Lung (tissue), 12 donors: ENCODE results near the gene FBXL19. TPM values are rescaled to one million over a fixed set of nuclear protein-coding genes. Genes with fewer than 3 reads are reported as not detected.

ENCODE experiments used
- ATAC-seq: fragments of 200-7000 bp; cut with Tn5 transposase; one replicate; pipeline ENCODE4 v1.9.1; 2020; ENCODE audit warnings: moderate number of reproducible peaks; ENCODE audit not compliant: insufficient read depth, low FRiP score
- DNase-seq, 3 donors: peaks; one replicate each; pipeline ENCODE4 v3.0.0-alpha.2; 2013 to 2017
- H3K27ac ChIP-seq, 2 donors: one replicate each; pipeline ENCODE4 v1.5.1; 2013; ENCODE audit warnings: mild to moderate bottlenecking in 2 of 2, moderate library complexity in 2 of 2, control low read depth in 1 of 2, inconsistent platforms in 1 of 2, low read depth in 1 of 2, low read length in 1 of 2
- H3K27me3 ChIP-seq, 3 donors: one replicate each; pipeline ENCODE4 v1.5.1; 2013; ENCODE audit warnings: low read length in 2 of 3; ENCODE audit not compliant: control insufficient read depth in 3 of 3, insufficient read depth in 3 of 3
- H3K36me3 ChIP-seq, 4 donors: one replicate each; pipeline ENCODE4 v1.5.1; 2013; ENCODE audit warnings: low read length in 4 of 4, mild to moderate bottlenecking in 1 of 4, moderate library complexity in 1 of 4; ENCODE audit not compliant: control insufficient read depth in 4 of 4, insufficient read depth in 4 of 4
- H3K4me1 ChIP-seq, 5 donors: one replicate each; pipeline ENCODE4 v1.5.1; 2013; ENCODE audit warnings: low read length in 5 of 5, mild to moderate bottlenecking in 2 of 5, moderate library complexity in 1 of 5; ENCODE audit not compliant: control insufficient read depth in 5 of 5, insufficient read depth in 5 of 5
- H3K4me3 ChIP-seq: one replicate; pipeline ENCODE4 v1.5.1; 2013; ENCODE audit warnings: mild to moderate bottlenecking, control low read depth, moderate library complexity
- H3K9ac ChIP-seq, 2 donors: one replicate each; pipeline ENCODE4 v1.5.1; 2013; ENCODE audit warnings: low read length in 2 of 2, control low read depth in 1 of 2; ENCODE audit not compliant: insufficient read depth in 1 of 2
- H3K9me3 ChIP-seq, 4 donors: one replicate each; pipeline ENCODE4 v1.5.1; 2013; ENCODE audit warnings: low read length in 3 of 4, mild to moderate bottlenecking in 1 of 4, moderate library complexity in 1 of 4; ENCODE audit not compliant: control insufficient read depth in 4 of 4, insufficient read depth in 3 of 4
- CTCF ChIP-seq: IDR thresholded peaks from 2 replicates; pipeline ENCODE4 v1.5.1; 2012; ENCODE audit warnings: mild to moderate bottlenecking; ENCODE audit errors: control extremely low read depth, extremely low read depth
- WGBS, 2 donors: extraction: QIAGEN DNeasy Blood & Tissue Kit; methylation state at CpG; one replicate each; pipeline ENCODE4 v1.1.7; 2013; 5-methylcytosine and 5-hydroxymethylcytosine counted together
- polyA plus RNA-seq, 2 donors: library from polyadenylated mRNA; stranded (reverse); fragments of 200-250 nt; gene quantifications; one replicate each; pipeline ENCODE4 v1.2.1, GENCODE V29; 2013
- total RNA-seq, 2 donors: library from RNA; depleted of rRNA in 1 of 2; stranded (reverse); fragments of >200 nt in 1 of 2; gene quantifications; one replicate each; pipeline ENCODE4 v1.2.1, GENCODE V29; 2014 to 2021
- donor health status: control.
- donor health status: control.
- donor health status: Bipolar disorder and iron deficiency.
- donor health status: healthy.
- donor health status: DM: yes; HTN: yes; CAD: no.

Gene FBXL19
- total and polyA plus RNA-seq, 4 donors: 10.3 to 17.3 (median 13.2) TPM

GRCh38 chr16:30875871-30876801 lies 47.2 kb upstream of the FBXL19 start:
- peak overlapping the region; percentile 94 for H3K4me3 ChIP-seq
- peaks cover 0 to 14% (median 3%) of the 10 kb centered on the region in 4 donors for H3K36me3 ChIP-seq
- H3K4me1 ChIP-seq: peaks cover 0 to 13% (median 12%) of the 10 kb centered on the region in 5 donors
- no peak for TF ChIP-seq CTCF
- H3K27ac ChIP-seq: peak overlapping the region; percentile 98
- H3K27me3 ChIP-seq: no peaks in the 10 kb centered on the region
- DNase-seq: peak in 1 of 3 donors; percentile 29
- ATAC-seq: no peak
- WGBS, 2 donors: 11 to 13% methylated on average over 12 of the region's 12 CpGs
- H3K9me3 ChIP-seq: no peaks in the 10 kb centered on the region
- H3K9ac ChIP-seq: peak overlapping the region; percentile 89 to 93

GRCh38 chr16:30876867-30877266 lies 46.5 kb upstream of the FBXL19 start:
- DNase-seq (no peak), ATAC-seq (no peak)
- H3K27me3 ChIP-seq: no peaks in the 10 kb centered on the region
- H3K4me1 ChIP-seq: peaks cover 0 to 13% (median 12%) of the 10 kb centered on the region in 5 donors
- peak overlapping the region; percentile 98 for H3K27ac ChIP-seq
- no peak overlapping the region for H3K4me3 ChIP-seq
- H3K9me3 ChIP-seq: no peaks in the 10 kb centered on the region
- TF ChIP-seq CTCF: no peak
- H3K9ac ChIP-seq: no peak overlapping the region
- WGBS, 2 donors: 80 to 92% methylated on average over 5 of the region's 5 CpGs
- H3K36me3 ChIP-seq: peaks cover 0 to 12% (median 4%) of the 10 kb centered on the region in 4 donors

GRCh38 chr16:30882429-30883310 lies 40.7 kb upstream of the FBXL19 start:
- DNase-seq (no peak), ATAC-seq (no peak)
- H3K4me3 ChIP-seq: no peak overlapping the region
- H3K9ac ChIP-seq: no peak overlapping the region
- no peak for TF ChIP-seq CTCF
- no peaks in the 10 kb centered on the region for H3K27me3 ChIP-seq
- WGBS, 2 donors: 61 to 74% methylated on average over 4 of the region's 4 CpGs
- no peaks in the 10 kb centered on the region for H3K4me1 ChIP-seq
- peaks cover 0 to 25% (median 24%) of the 10 kb centered on the region in 4 donors for H3K36me3 ChIP-seq
- no peak overlapping the region for H3K27ac ChIP-seq
- no peaks in the 10 kb centered on the region for H3K9me3 ChIP-seq
